Pancreas (tissue), 10 donors: ENCODE data around the gene SMIM32. TPM values are rescaled to one million over a fixed set of nuclear protein-coding genes. Genes with fewer than 3 reads are reported as not detected.

Experiments
- ATAC-seq, 4 donors: fragments of 200-7000 bp; cut with Tn5 transposase; one replicate each; pipeline versions ENCODE4 v1.8.0 to v1.9.1; 2020; ENCODE audit warnings: mild to moderate bottlenecking in 4 of 4, moderate library complexity in 4 of 4
- DNase-seq, 6 donors: peaks; one replicate each; pipeline ENCODE4 v3.0.0-alpha.2; 2020
- FAIRE-seq: peaks from 2 replicates; lab custom pipeline; 2012; peaks lifted over from hg19 to GRCh38; lab: Jason Lieb, UNC
- H3K27ac ChIP-seq, 4 donors: fragments of 200-600 bp; sonication (generic); 1 replicate in 3 of 4; 2 replicates in 1 of 4; pipeline versions ENCODE4 v1.5.0 to v1.8.0; 2020
- H3K27me3 ChIP-seq, 4 donors: fragments of 200-600 bp; one replicate each; pipeline ENCODE4 v1.8.0; 2021
- H3K36me3 ChIP-seq, 3 donors: fragments of 200-600 bp; sonication (generic) in 1 of 3; one replicate each; pipeline versions ENCODE4 v1.5.0 to v1.8.0; 2020 to 2021
- H3K4me1 ChIP-seq, 3 donors: fragments of 200-600 bp; one replicate each; pipeline ENCODE4 v1.8.0; 2021
- H3K4me3 ChIP-seq, 4 donors: fragments of 200-600 bp; sonication (generic) in 2 of 4; one replicate each; pipeline versions ENCODE4 v1.5.0 to v1.8.0; 2020 to 2021
- H3K9me3 ChIP-seq, 4 donors: fragments of 200-600 bp; one replicate each; pipeline ENCODE4 v1.8.0; 2021
- WGBS, 2 donors: extraction: QIAGEN DNeasy Blood & Tissue Kit; methylation state at CpG; one replicate each; pipeline ENCODE4 v1.1.7; 2013; 5-methylcytosine and 5-hydroxymethylcytosine counted together
- intact Hi-C, 3 donors: fragments of 100-400 bp; cut with DNase I; formaldehyde crosslinking; loops; one replicate each; pipeline versions ENCODE4 v1.11.1 to v1.14.2; 2022
- polyA plus RNA-seq, 2 donors: library from polyadenylated mRNA; stranded (reverse); fragments of 200-250 nt; gene quantifications; one replicate each; pipeline ENCODE4 v1.2.3, GENCODE V29; 2013
- total RNA-seq, 6 donors: library from RNA; stranded (reverse); fragmentation: NEBNext Ultra II Directional in 4 of 6; extraction: Animal tissue kit (Norgen Biotek cat#: 25700) in 4 of 6; gene quantifications; one replicate each; pipeline versions ENCODE4 v1.2.1 to v1.2.4, GENCODE V29; 2021 to 2023
- TF ChIP-seq, protein P1 (sequence below), 4 donors: fragments of 200-600 bp; sonication (generic) in 3 of 4; IDR thresholded peaks; one replicate each; pipeline versions ENCODE4 v1.5.0 to v1.8.0; 2021; ENCODE audit warnings: antibody characterized with exemption in 4 of 4
- donor health status: healthy with polysubstance abuse.
- donor health status: DM: no; HTN: no; CAD: no; lungs with moderate emphysema.
- donor health status: DM: no; HTN: no; CAD: no.
- donor health status: control.
- donor health status: control.
- donor health status: Bipolar disorder and iron deficiency.
- donor health status: DM: yes; HTN: yes; CAD: no.
- donor health status: DM: no; HTN: no; CAD: no.
- donor health status: DM: no; HTN: no; CAD: no.
- donor health status: DM: yes; HTN: yes; CAD: no.

Gene SMIM32
- total RNA-seq (under 1 TPM in 5 of 6 donors, not detected in 1; 0.12 to 0.46 (median 0.32) TPM), polyA plus RNA-seq (1 to 10 TPM; 1.7 to 4.2 TPM)

GRCh38 chr5:136192526-136193321 lies at the start of gene SMIM32:
Gene SMIM32 (minus strand): TSS chr5:136193162. CDS start chr5:136192524, 638 bp downstream.
- no peaks in the 10 kb centered on the region for H3K27me3 ChIP-seq
- intact Hi-C loops, result no loop called here
- peak within 1 kb of the TSS in 2 of 4 donors; percentile 18 to 42 for H3K4me3 ChIP-seq
- TF ChIP-seq, protein P1, sequence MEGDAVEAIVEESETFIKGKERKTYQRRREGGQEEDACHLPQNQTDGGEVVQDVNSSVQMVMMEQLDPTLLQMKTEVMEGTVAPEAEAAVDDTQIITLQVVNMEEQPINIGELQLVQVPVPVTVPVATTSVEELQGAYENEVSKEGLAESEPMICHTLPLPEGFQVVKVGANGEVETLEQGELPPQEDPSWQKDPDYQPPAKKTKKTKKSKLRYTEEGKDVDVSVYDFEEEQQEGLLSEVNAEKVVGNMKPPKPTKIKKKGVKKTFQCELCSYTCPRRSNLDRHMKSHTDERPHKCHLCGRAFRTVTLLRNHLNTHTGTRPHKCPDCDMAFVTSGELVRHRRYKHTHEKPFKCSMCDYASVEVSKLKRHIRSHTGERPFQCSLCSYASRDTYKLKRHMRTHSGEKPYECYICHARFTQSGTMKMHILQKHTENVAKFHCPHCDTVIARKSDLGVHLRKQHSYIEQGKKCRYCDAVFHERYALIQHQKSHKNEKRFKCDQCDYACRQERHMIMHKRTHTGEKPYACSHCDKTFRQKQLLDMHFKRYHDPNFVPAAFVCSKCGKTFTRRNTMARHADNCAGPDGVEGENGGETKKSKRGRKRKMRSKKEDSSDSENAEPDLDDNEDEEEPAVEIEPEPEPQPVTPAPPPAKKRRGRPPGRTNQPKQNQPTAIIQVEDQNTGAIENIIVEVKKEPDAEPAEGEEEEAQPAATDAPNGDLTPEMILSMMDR (IDR thresholded peaks at IDR 0.05), result no peak
- H3K27ac ChIP-seq, result peak within 1 kb of the TSS in 1 of 4 donors; percentile 4
- DNase-seq (peak in 3 of 6 donors; percentile 10 to 72 (median 69)), FAIRE-seq (no peak), ATAC-seq (peak; percentile 23 to 66 (median 56))
- H3K4me1 ChIP-seq, result peaks cover 0 to 7% (median 7%) of the 10 kb centered on the region in 3 donors
- H3K9me3 ChIP-seq, result no peaks in the 10 kb centered on the region
- WGBS, 2 donors, result 1% methylated on average over 76 to 81 of the region's 81 CpGs
- H3K36me3 ChIP-seq, result no peaks in the 10 kb centered on the region

- 84 to 85% methylated on average over 2 of the region's 2 CpGs for WGBS, 2 donors
- TF ChIP-seq, protein P1 (IDR thresholded peaks at IDR 0.05), result no peak
- Histone ChIP-seq H3K27ac (no peak overlapping the region), H3K27me3 (no peaks in the 10 kb centered on the region), H3K9me3 (no peaks in the 10 kb centered on the region), H3K4me1 (no peaks in the 10 kb centered on the region), H3K36me3 (no peaks in the 10 kb centered on the region), H3K4me3 (no peak overlapping the region)
- intact Hi-C loops, result loop anchor here in 2 of 3 donors (10.0 kb wide), 2 partner anchors 182 to 522 kb away; no protein-coding TSS in a partner anchor
- ATAC-seq, result no peak
- FAIRE-seq, result no peak
- DNase-seq, result no peak
These were observed 49.6 kb upstream of the SMIM32 start for GRCh38 chr5:136242611-136243010.

GRCh38 chr5:136242136-136242535 lies 49.2 kb upstream of the SMIM32 start:
- ATAC-seq, result no peak
- FAIRE-seq, result no peak
- no peaks in the 10 kb centered on the region for H3K36me3 ChIP-seq
- no peaks in the 10 kb centered on the region for H3K9me3 ChIP-seq
- intact Hi-C loops, result loop anchor here in 2 of 3 donors (10.0 kb wide), 2 partner anchors 183 to 523 kb away; no protein-coding TSS in a partner anchor
- no peak overlapping the region for H3K4me3 ChIP-seq
- no peak overlapping the region for H3K27ac ChIP-seq
- no peak for DNase-seq
- H3K4me1 ChIP-seq, result no peaks in the 10 kb centered on the region
- TF ChIP-seq, protein P1 (IDR thresholded peaks at IDR 0.05), result no peak
- no peaks in the 10 kb centered on the region for H3K27me3 ChIP-seq
- 38 to 50% methylated on average over 1 of the region's 1 CpG for WGBS, 2 donors

DNA sequence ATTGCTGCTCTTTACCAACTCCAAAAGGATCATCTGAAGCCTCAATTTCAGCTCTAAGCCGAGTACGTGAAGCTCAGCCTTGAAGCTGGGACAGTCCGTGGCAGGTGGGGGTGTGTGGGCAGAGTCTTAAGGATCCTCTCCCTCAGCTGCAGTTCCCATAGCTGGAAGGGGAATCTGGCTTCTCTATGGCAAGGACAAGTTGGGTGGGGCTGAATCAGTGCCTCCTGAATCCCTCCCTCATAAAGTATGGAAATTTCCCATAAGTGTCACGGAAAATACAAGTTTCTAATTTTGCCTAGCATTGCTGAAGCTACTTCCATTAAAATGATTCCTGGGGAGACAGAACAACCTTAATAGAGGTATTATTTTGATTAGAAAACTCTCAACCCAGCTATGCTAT lies 47.9 kb upstream of the SMIM32 start:
- Histone ChIP-seq H3K27ac (no peak overlapping the region), H3K4me1 (no peaks in the 10 kb centered on the region), H3K9me3 (no peaks in the 10 kb centered on the region), H3K36me3 (no peaks in the 10 kb centered on the region), H3K27me3 (no peaks in the 10 kb centered on the region), H3K4me3 (no peak overlapping the region)
- ATAC-seq (no peak), FAIRE-seq (no peak), DNase-seq (no peak)
- intact Hi-C loops, result loop anchor here in 2 of 3 donors (10.0 kb wide), 2 partner anchors 184 to 524 kb away; no protein-coding TSS in a partner anchor
- 75 to 84% methylated on average over 4 of the region's 4 CpGs for WGBS, 2 donors
- TF ChIP-seq, protein P1 (IDR thresholded peaks at IDR 0.05), result no peak
